Immature natural killer cell (primary cell): ENCODE measurements around the gene BARHL1. TPM values are rescaled to one million over a fixed set of nuclear protein-coding genes. Genes with fewer than 3 reads are reported as not detected.

Experiments used
- polyA plus RNA-seq, 3 donors: library from polyadenylated mRNA; unstranded; fragments of 300-500 nt; fragmentation: Illumina TruSeq; gene quantifications; one replicate each; pipeline ENCODE4 v1.2.3, GENCODE V29; 2021

The BARHL1 gene
- polyA plus RNA-seq, 3 donors from 2014 or later = not detected

Other genes with a start within 250 kb of the BARHL1 start
- gene SETX, start 227.6 kb upstream of the BARHL1 start, polyA plus RNA-seq = 10 to 100 TPM; 22.9 to 55.9 (median 27.6) TPM
- 1 to 10 TPM; 1.5 to 6.8 (median 6.5) TPM for gene TTF1, start 175.8 kb upstream of the BARHL1 start, polyA plus RNA-seq
- not detected for gene CFAP77, start 172.4 kb upstream of the BARHL1 start, polyA plus RNA-seq
- 1 to 10 TPM; 2.1 to 6.4 (median 4.1) TPM for gene DDX31, start 87.4 kb downstream of the BARHL1 start, polyA plus RNA-seq
- gene GTF3C4, start 87.9 kb downstream of the BARHL1 start, polyA plus RNA-seq = 1 to 10 TPM; 2.1 to 4.4 (median 3.3) TPM